ENCODE measurements around the gene TYRP1.

- no peak for TF ChIP-seq CTCF (IDR thresholded peaks at IDR 0.05)
- TF ChIP-seq POLR2A (IDR thresholded peaks at IDR 0.05), result no peak
Measured at GRCh38 chr9:12694013-12694412, 828 bp downstream of the TYRP1 start.
